ENCODE results near the gene WWOX. TPM values are rescaled to one million over a fixed set of nuclear protein-coding genes. Genes with fewer than 3 reads are reported as not detected.
A peak's percentile ranks its signal among the peaks of the same experiment; 100 is the strongest.

The WWOX gene
- total RNA-seq, 1 donor from 2014 or later: 19.2 TPM

DNA sequence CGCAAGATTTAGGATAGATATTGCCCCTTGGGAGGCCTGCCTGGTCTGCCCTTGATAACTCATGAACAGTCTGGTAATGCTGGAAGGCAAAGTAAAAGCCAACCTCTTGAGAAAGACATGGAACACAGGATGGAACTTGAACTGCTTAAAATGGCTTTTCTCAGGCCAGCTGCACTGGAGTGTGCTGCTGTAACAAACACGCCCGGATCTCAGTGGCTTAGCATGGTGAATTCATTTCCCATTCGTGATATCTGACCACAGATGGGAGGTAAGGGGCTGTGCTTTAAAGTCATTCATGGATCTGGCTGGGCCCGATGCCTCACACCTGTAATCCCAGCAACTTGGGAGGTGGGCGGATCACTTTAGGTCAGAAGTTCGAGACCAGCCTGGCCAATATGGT lies 113.2 kb downstream of the WWOX start:
- TF ChIP-seq, protein P1, sequence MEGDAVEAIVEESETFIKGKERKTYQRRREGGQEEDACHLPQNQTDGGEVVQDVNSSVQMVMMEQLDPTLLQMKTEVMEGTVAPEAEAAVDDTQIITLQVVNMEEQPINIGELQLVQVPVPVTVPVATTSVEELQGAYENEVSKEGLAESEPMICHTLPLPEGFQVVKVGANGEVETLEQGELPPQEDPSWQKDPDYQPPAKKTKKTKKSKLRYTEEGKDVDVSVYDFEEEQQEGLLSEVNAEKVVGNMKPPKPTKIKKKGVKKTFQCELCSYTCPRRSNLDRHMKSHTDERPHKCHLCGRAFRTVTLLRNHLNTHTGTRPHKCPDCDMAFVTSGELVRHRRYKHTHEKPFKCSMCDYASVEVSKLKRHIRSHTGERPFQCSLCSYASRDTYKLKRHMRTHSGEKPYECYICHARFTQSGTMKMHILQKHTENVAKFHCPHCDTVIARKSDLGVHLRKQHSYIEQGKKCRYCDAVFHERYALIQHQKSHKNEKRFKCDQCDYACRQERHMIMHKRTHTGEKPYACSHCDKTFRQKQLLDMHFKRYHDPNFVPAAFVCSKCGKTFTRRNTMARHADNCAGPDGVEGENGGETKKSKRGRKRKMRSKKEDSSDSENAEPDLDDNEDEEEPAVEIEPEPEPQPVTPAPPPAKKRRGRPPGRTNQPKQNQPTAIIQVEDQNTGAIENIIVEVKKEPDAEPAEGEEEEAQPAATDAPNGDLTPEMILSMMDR (IDR thresholded peaks at IDR 0.05): no peak
- DNase-seq: no peak
- Histone ChIP-seq H3K27ac (peak overlapping the region; percentile 59), H3K27me3 (ENCODE audit: low read depth) (no peaks in the 10 kb centered on the region), H3K4me3 (no peak overlapping the region), H3K36me3 (no peaks in the 10 kb centered on the region), H3K4me1 (peaks cover 15% of the 10 kb centered on the region), H3K9me3 (no peaks in the 10 kb centered on the region)
- no peak for ATAC-seq
- intact Hi-C loops (cut with DNase I): no loop called here

DNA sequence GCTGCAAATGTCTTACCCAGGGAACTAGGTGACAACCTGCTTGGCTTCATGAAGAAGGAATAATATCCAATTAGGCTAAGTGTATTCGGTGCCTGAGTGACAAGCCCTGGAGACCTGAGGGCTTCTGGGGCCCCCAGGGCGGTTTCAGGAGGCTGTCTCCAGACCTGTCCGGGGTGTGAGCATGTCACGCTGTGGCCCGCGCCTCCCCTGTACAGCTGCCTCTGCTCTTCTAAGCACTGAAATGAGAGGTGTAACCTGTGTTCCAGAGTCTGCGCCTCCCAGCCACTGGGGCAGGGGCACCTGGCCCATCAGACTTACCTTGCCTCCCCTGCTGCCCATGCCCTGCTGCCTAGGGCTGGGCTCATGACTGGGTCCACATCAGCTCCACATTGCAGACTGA lies 114.3 kb downstream of the WWOX start:
- no peak overlapping the region for H3K4me3 ChIP-seq
- H3K27ac ChIP-seq: no peak overlapping the region
- DNase-seq (no peak), ATAC-seq (no peak)
- intact Hi-C loops (cut with DNase I): no loop called here
- H3K27me3 ChIP-seq (ENCODE audit: low read depth): no peaks in the 10 kb centered on the region
- TF ChIP-seq, protein P1 (IDR thresholded peaks at IDR 0.05): no peak
- H3K9me3 ChIP-seq: no peaks in the 10 kb centered on the region
- H3K4me1 ChIP-seq: peaks cover 15% of the 10 kb centered on the region
- no peaks in the 10 kb centered on the region for H3K36me3 ChIP-seq

DNA sequence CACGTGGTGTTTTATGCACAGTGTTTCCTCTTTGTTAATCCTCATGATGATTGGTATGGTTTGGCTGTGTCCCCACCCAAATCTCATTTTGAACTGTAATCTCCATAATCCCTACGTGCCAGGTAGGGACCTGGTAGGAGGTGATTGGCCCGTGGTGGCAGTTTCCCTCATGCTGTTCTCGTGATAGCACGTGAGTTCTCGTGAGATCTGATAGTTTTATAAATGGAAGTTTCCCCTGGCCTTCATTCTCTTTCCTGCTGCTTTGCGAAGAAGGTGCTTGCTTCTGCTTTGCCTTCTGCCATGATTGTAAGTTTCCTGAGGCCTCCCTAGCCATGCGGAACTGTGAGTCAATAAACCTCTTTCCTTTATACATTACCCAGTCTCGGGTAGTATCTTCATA lies 115.8 kb downstream of the WWOX start:
- H3K4me1 ChIP-seq: peaks cover 12% of the 10 kb centered on the region
- H3K9me3 ChIP-seq: no peaks in the 10 kb centered on the region
- ATAC-seq: no peak

DNA sequence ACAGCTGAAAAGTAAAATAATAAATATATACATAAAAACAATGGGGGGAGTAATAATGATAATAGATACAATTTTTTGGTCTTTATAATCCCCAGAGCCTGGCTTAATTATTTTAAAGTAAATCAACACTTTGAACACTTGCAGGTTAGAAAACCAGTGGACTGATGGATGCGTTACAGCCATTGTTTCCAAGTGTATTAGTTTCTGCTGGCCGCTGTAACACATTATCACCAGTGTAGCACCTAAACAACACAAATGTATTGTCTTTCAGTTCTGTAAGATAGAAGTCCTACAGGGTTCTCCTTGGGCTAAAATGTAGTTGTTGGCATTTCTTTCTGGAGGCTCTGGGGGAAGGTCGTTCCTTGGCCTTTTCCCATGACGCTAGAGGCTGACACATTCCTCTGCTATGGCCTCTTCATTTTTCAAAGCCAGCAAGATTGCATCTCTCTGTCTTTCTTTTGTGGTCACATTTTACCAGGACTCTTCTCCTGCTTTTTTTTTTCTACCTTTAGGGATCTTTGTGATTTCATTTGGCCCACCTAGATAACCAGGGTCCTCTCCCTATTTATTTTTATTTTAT lies 116.8 kb downstream of the WWOX start:
- DNase-seq: no peak
- ATAC-seq: no peak
- H3K27ac ChIP-seq: no peak overlapping the region
- TF ChIP-seq, protein P1 (IDR thresholded peaks at IDR 0.05): no peak
- intact Hi-C loops (cut with DNase I): no loop called here
- H3K9me3 ChIP-seq: no peaks in the 10 kb centered on the region
- no peaks in the 10 kb centered on the region for H3K36me3 ChIP-seq
- no peaks in the 10 kb centered on the region for H3K27me3 ChIP-seq (ENCODE audit: low read depth)
- no peak overlapping the region for H3K4me3 ChIP-seq
- peaks cover 2% of the 10 kb centered on the region for H3K4me1 ChIP-seq

More for the DNA sequence above, 115.8 kb downstream of the WWOX start:
- Histone ChIP-seq H3K4me3 (no peak overlapping the region), H3K27ac (no peak overlapping the region), H3K36me3 (no peaks in the 10 kb centered on the region), H3K27me3 (ENCODE audit: low read depth) (no peaks in the 10 kb centered on the region)
- intact Hi-C loops (cut with DNase I): no loop called here
- no peak for DNase-seq
- TF ChIP-seq, protein P1 (IDR thresholded peaks at IDR 0.05): no peak

DNA sequence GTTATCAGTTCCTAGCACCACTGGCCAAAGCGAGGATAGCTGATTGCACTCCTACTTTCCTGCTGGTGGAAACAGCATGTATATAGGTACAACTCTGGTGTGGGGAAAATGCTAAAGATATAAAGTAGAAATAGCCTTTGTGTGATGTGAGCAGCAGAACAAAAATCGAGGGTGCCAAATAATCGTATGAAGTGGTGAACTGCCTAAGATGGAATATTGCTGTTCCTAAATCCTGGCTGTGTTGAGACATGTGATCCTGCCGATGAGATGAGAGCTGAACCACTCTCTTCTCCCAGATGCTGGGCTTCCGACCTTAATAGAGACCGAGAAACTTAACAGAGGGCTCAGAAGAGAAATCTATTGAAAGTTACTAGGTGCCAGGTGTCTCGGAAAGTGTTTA lies 117.8 kb downstream of the WWOX start:
- DNase-seq (no peak), ATAC-seq (no peak)
- no peaks in the 10 kb centered on the region for H3K9me3 ChIP-seq
- TF ChIP-seq, protein P1 (IDR thresholded peaks at IDR 0.05): no peak
- intact Hi-C loops (cut with DNase I): no loop called here
- no peaks in the 10 kb centered on the region for H3K27me3 ChIP-seq (ENCODE audit: low read depth)
- H3K4me3 ChIP-seq: no peak overlapping the region
- H3K27ac ChIP-seq: no peak overlapping the region
- no peaks in the 10 kb centered on the region for H3K4me1 ChIP-seq
- no peaks in the 10 kb centered on the region for H3K36me3 ChIP-seq

All from lower lobe of right lung (tissue), 2 donors.